Measurements from ENCODE around the gene SAPCD2. TPM values are rescaled to one million over a fixed set of nuclear protein-coding genes. Genes with fewer than 3 reads are reported as not detected.

SAPCD2 gene
- total and polyA plus RNA-seq, 9 of the 15 experiments (the other 6 are each of a cell fraction or from before 2014, with no cell fraction given), result 3.4 to 91.8 (median 18.8) TPM

DNA sequence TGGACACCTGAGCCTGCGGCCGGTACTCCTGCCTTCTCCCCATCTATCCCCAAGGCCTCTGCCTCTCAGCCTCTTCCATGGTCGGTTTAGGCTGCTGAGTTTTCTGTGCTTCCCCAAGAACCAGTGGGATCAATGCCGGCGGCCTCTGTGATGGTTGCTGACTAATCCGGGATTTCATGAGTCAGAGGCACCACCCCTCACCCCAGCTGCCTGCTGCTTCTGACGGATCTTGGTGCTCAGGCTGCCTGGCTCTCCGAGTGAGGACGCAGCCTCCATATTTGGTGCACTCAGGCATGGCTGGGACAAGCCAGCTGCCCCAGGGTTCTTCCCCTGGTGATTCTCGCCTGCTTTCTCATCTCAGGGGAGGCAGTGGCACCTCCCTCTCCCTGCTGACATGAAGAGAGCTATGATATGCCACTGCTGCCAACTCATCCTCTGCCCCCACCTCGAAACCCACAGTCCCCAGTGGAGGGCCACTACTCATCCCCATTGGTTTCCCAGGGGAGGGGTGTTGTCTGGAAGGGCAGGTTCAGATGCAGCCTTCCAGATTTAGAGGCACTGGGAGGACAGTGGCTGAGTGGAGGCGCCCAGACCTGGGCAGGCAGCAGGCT is 13.1 kb upstream of the SAPCD2 start (continued):
- TF ChIP-seq, protein P1, sequence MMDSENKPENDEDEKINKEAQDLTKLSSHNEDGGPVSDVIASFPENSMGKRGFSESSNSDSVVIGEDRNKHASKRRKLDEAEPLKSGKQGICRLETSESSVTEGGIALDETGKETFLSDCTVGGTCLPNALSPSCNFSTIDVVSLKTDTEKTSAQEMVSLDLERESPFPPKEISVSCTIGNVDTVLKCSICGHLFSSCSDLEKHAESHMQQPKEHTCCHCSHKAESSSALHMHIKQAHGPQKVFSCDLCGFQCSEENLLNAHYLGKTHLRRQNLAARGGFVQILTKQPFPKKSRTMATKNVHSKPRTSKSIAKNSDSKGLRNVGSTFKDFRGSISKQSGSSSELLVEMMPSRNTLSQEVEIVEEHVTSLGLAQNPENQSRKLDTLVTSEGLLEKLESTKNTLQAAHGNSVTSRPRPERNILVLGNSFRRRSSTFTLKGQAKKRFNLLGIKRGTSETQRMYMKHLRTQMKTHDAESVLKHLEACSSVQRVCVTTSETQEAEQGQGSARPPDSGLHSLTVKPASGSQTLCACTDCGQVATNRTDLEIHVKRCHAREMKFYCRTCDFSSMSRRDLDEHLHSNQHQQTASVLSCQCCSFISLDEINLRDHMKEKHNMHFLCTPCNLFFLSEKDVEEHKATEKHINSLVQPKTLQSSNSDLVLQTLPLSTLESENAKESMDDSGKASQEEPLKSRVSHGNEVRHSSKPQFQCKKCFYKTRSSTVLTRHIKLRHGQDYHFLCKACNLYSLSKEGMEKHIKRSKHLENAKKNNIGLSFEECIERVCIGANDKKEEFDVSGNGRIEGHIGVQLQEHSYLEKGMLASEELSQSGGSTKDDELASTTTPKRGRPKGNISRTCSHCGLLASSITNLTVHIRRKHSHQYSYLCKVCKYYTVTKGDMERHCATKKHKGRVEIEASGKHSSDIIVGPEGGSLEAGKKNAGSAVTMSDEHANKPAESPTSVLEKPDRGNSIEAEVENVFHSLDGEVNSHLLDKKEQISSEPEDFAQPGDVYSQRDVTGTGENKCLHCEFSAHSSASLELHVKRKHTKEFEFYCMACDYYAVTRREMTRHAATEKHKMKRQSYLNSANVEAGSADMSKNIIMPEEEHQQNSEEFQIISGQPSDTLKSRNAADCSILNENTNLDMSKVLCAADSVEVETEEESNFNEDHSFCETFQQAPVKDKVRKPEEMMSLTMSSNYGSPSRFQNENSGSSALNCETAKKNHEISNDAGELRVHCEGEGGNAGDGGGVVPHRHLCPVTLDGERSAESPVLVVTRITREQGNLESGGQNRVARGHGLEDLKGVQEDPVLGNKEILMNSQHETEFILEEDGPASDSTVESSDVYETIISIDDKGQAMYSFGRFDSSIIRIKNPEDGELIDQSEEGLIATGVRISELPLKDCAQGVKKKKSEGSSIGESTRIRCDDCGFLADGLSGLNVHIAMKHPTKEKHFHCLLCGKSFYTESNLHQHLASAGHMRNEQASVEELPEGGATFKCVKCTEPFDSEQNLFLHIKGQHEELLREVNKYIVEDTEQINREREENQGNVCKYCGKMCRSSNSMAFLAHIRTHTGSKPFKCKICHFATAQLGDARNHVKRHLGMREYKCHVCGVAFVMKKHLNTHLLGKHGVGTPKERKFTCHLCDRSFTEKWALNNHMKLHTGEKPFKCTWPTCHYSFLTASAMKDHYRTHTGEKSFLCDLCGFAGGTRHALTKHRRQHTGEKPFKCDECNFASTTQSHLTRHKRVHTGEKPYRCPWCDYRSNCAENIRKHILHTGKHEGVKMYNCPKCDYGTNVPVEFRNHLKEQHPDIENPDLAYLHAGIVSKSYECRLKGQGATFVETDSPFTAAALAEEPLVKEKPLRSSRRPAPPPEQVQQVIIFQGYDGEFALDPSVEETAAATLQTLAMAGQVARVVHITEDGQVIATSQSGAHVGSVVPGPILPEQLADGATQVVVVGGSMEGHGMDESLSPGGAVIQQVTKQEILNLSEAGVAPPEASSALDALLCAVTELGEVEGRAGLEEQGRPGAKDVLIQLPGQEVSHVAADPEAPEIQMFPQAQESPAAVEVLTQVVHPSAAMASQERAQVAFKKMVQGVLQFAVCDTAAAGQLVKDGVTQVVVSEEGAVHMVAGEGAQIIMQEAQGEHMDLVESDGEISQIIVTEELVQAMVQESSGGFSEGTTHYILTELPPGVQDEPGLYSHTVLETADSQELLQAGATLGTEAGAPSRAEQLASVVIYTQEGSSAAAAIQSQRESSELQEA (IDR thresholded peaks at IDR 0.05; ENCODE audit: low read depth), result no peak
- TF ChIP-seq, protein P2, sequence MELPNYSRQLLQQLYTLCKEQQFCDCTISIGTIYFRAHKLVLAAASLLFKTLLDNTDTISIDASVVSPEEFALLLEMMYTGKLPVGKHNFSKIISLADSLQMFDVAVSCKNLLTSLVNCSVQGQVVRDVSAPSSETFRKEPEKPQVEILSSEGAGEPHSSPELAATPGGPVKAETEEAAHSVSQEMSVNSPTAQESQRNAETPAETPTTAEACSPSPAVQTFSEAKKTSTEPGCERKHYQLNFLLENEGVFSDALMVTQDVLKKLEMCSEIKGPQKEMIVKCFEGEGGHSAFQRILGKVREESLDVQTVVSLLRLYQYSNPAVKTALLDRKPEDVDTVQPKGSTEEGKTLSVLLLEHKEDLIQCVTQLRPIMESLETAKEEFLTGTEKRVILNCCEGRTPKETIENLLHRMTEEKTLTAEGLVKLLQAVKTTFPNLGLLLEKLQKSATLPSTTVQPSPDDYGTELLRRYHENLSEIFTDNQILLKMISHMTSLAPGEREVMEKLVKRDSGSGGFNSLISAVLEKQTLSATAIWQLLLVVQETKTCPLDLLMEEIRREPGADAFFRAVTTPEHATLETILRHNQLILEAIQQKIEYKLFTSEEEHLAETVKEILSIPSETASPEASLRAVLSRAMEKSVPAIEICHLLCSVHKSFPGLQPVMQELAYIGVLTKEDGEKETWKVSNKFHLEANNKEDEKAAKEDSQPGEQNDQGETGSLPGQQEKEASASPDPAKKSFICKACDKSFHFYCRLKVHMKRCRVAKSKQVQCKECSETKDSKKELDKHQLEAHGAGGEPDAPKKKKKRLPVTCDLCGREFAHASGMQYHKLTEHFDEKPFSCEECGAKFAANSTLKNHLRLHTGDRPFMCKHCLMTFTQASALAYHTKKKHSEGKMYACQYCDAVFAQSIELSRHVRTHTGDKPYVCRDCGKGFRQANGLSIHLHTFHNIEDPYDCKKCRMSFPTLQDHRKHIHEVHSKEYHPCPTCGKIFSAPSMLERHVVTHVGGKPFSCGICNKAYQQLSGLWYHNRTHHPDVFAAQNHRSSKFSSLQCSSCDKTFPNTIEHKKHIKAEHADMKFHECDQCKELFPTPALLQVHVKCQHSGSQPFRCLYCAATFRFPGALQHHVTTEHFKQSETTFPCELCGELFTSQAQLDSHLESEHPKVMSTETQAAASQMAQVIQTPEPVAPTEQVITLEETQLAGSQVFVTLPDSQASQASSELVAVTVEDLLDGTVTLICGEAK (IDR thresholded peaks at IDR 0.05), result no peak
- TF ChIP-seq, protein P2 (CRISPR knock-in tag; IDR thresholded peaks at IDR 0.05), result no peak
- TF ChIP-seq GTF2F1 (IDR thresholded peaks at IDR 0.05; ENCODE audit: low read depth, low read length) (no peak), TCF7L2 (IDR thresholded peaks at IDR 0.05; ENCODE audit: low read depth, low read length) (no peak), ZNF224 (CRISPR knock-in tag; IDR thresholded peaks at IDR 0.05) (no peak), MED1 (CRISPR knock-in tag; IDR thresholded peaks at IDR 0.05; ENCODE audit: borderline replicate concordance) (no peak)
- TF ChIP-seq, protein P3, sequence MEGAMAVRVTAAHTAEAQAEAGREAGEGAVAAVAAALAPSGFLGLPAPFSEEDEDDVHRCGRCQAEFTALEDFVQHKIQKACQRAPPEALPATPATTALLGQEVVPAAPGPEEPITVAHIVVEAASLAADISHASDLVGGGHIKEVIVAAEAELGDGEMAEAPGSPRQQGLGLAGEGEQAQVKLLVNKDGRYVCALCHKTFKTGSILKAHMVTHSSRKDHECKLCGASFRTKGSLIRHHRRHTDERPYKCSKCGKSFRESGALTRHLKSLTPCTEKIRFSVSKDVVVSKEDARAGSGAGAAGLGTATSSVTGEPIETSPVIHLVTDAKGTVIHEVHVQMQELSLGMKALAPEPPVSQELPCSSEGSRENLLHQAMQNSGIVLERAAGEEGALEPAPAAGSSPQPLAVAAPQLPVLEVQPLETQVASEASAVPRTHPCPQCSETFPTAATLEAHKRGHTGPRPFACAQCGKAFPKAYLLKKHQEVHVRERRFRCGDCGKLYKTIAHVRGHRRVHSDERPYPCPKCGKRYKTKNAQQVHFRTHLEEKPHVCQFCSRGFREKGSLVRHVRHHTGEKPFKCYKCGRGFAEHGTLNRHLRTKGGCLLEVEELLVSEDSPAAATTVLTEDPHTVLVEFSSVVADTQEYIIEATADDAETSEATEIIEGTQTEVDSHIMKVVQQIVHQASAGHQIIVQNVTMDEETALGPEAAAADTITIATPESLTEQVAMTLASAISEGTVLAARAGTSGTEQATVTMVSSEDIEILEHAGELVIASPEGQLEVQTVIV (CRISPR knock-in tag; IDR thresholded peaks at IDR 0.05; ENCODE audit: borderline replicate concordance), result no peak

Data from K562 (cell line).